Subcutaneous abdominal adipose tissue (tissue), 5 donors: ENCODE results near the gene ASPG.
"Not testable (repeated sequence)": the region's sequence is repeated elsewhere in the genome, so short reads cannot be mapped to it uniquely, and the experiment has no call there.

Experiments used
- H3K27ac ChIP-seq: one replicate; pipeline ENCODE4 v1.7.0; 2013; ENCODE audit warnings: low read depth, mild to moderate bottlenecking, inconsistent platforms, low read length, moderate library complexity
- H3K27me3 ChIP-seq, 5 donors: one replicate each; pipeline ENCODE4 v1.7.0; 2013; ENCODE audit warnings: low read length in 5 of 5, inconsistent platforms in 1 of 5; ENCODE audit not compliant: control insufficient read depth in 5 of 5, insufficient read depth in 4 of 5
- H3K36me3 ChIP-seq, 5 donors: one replicate each; pipeline ENCODE4 v1.7.0; 2013; ENCODE audit warnings: low read length in 5 of 5; ENCODE audit not compliant: control insufficient read depth in 5 of 5, insufficient read depth in 5 of 5
- H3K4me1 ChIP-seq, 5 donors: one replicate each; pipeline ENCODE4 v1.7.0; 2013; ENCODE audit warnings: low read length in 5 of 5, mild to moderate bottlenecking in 3 of 5, moderate library complexity in 1 of 5; ENCODE audit not compliant: control insufficient read depth in 5 of 5, insufficient read depth in 5 of 5
- H3K4me3 ChIP-seq, 5 donors: one replicate each; pipeline ENCODE4 v1.7.0; 2013; ENCODE audit warnings: low read length in 5 of 5, low read depth in 1 of 5
- H3K9ac ChIP-seq, 5 donors: one replicate each; pipeline ENCODE4 v1.7.0; 2013; ENCODE audit warnings: low read length in 5 of 5, mild to moderate bottlenecking in 4 of 5, moderate library complexity in 3 of 5
- H3K9me3 ChIP-seq, 5 donors: one replicate each; pipeline ENCODE4 v1.7.0; 2013; ENCODE audit warnings: low read length in 5 of 5; ENCODE audit not compliant: control insufficient read depth in 5 of 5
- donor health status: healthy.
- donor health status: healthy.
- donor health status: healthy.
- donor health status: healthy.
- donor health status: healthy.

Gene ASPG

DNA sequence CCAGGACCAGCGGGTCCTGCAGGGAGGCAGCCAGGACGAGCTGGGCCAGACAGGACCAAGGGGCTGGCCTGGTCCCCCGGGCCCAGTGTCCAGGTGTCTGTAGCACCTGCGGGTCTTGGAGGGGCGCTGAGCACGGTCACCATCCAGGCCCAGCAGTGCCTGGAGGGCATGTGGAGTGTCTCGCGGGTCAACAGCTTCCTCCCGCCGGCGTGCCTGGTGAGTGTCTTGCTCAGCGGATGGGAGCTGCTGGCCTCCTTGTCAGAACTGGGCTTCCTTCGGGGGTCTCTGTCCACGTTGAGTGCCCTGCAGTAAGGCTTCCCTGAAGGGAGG lies 66.7 kb downstream of the ASPG start:
- H3K9ac ChIP-seq: no peak overlapping the region

DNA sequence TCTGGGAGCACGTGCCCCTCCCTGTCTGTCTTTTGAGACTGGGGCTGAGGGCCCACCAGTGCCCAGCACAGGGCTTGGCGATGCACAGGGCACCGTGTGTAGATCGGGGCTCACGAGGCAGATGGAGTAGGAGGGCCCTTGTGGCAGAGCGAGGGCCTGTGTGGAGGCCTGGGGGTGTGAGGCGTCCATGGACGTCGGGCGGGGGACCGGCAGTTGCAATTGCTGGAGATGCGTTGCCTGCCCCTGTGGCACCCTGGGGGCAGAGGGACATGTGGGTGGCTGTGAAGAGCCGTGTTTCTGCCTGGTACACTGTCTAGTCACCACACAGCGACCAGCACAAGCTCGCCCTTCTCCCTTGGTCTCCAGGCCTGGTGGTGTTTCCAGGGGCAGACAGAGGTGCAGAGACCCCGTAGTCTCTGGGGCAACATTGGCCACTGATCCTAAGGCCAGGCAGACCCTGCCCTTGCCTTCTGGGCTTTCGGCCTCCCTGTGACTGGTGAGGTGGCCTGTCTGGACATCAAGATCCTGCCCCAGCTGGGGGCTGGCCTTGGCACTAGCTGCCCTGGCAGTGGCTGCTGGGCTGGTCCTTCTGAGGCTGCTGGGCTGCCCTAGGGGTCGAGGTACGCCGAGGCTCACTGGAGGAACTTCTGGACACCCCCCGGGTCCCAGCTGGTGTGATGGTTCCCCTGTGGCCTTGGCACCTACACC lies 67.3 kb downstream of the ASPG start:
- H3K4me1 ChIP-seq: peaks cover 0 to 51% (median 30%) of the 10 kb centered on the region in 5 donors
- no peak overlapping the region for H3K9ac ChIP-seq
- H3K9me3 ChIP-seq: no peaks in the 10 kb centered on the region
- H3K27ac ChIP-seq: no peak overlapping the region
- H3K36me3 ChIP-seq: peaks cover 0 to 12% (median 6%) of the 10 kb centered on the region in 5 donors
- H3K27me3 ChIP-seq: peaks cover 2 to 37% (median 3%) of the 10 kb centered on the region in 5 donors
- H3K4me3 ChIP-seq: no peak overlapping the region

More for the DNA sequence above, 66.7 kb downstream of the ASPG start:
- Histone ChIP-seq H3K4me1 (peaks cover 0 to 57% (median 36%) of the 10 kb centered on the region in 5 donors), H3K36me3 (peaks cover 0 to 11% (median 6%) of the 10 kb centered on the region in 5 donors), H3K27me3 (peaks cover 2 to 42% (median 3%) of the 10 kb centered on the region in 5 donors), H3K4me3 (no peak overlapping the region), H3K9me3 (no peaks in the 10 kb centered on the region), H3K27ac (no peak overlapping the region)

DNA sequence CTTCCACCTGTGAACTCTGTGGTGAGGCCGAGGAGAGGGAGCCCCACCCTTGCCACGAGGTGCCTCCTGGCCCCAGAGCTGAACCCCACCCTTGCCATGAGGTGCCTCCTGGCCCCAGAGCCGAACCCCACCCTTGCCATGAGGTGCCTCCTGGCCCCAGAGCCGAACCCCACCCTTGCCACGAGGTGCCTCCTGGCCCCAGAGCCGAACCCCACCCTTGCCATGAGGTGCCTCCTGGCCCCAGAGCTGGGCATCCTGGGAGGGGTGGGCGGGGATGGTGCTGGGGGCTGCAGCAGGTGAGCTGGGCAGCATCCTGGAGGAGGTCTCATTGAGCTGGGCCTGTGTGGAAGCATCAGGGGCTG lies 67.9 kb downstream of the ASPG start:
- not testable (repeated sequence) for H3K4me3 ChIP-seq, H3K9ac ChIP-seq, H3K27ac ChIP-seq, H3K9me3 ChIP-seq
- peaks cover 0 to 45% (median 30%) of the 10 kb centered on the region in 5 donors for H3K4me1 ChIP-seq
- H3K36me3 ChIP-seq: peaks cover 0 to 17% (median 6%) of the 10 kb centered on the region in 5 donors
- peaks cover 2 to 37% (median 3%) of the 10 kb centered on the region in 5 donors for H3K27me3 ChIP-seq

DNA sequence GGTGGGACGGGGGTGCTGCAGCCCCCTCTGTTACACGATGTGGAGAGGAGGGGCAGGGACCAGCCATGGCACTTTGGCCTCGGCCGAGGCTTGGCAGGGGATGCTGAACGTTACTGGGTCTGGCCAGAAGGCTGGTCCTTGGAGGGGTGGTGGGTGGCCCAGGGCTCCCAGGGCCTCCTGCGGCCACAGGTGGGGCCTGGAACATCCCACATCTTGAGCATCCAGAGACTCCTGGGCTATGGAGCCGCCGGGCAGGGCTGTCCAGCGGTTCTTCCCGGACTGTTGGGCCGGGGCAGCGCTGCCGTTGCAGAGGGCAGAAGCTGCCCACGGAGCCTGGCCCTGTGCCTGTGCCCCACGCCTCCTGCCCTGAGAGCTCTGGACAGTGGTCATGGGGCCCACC lies 68.7 kb downstream of the ASPG start:
- Histone ChIP-seq H3K4me3 (no peak overlapping the region), H3K4me1 (peaks cover 0 to 38% (median 24%) of the 10 kb centered on the region in 5 donors), H3K36me3 (peaks cover 0 to 22% (median 6%) of the 10 kb centered on the region in 5 donors)

DNA sequence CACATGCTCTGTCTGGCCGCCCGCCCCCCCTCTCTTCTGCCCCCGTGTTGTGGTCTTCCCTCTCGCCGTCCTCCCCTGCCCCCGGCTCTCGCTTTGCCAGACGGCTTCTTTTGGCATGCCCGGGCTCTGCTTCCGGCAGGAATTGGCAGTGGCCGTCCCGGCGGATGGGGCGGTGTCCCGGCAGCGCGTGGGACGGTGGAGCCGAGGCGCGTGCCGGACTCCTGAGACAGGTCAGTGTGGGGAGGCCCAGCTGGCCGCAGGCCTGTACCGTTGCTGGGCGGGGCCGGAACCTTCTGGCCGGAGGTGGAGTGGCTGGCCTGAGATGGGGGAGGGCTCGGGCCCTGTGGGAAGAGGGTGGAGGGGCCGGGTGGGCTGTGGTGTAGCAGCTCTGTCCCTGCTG lies 70.0 kb downstream of the ASPG start:
- peaks cover 0 to 22% (median 6%) of the 10 kb centered on the region in 5 donors for H3K36me3 ChIP-seq
- no peak overlapping the region for H3K27ac ChIP-seq
- H3K4me1 ChIP-seq: peaks cover 0 to 27% (median 14%) of the 10 kb centered on the region in 5 donors
- H3K4me3 ChIP-seq: no peak overlapping the region
- no peaks in the 10 kb centered on the region for H3K9me3 ChIP-seq
- H3K27me3 ChIP-seq: peaks cover under 1 to 36% (median 4%) of the 10 kb centered on the region in 5 donors
- H3K9ac ChIP-seq: no peak overlapping the region

More for the DNA sequence above, 68.7 kb downstream of the ASPG start:
- Histone ChIP-seq H3K9ac (no peak overlapping the region), H3K27ac (no peak overlapping the region), H3K9me3 (no peaks in the 10 kb centered on the region), H3K27me3 (peaks cover 2 to 37% (median 3%) of the 10 kb centered on the region in 5 donors)

DNA sequence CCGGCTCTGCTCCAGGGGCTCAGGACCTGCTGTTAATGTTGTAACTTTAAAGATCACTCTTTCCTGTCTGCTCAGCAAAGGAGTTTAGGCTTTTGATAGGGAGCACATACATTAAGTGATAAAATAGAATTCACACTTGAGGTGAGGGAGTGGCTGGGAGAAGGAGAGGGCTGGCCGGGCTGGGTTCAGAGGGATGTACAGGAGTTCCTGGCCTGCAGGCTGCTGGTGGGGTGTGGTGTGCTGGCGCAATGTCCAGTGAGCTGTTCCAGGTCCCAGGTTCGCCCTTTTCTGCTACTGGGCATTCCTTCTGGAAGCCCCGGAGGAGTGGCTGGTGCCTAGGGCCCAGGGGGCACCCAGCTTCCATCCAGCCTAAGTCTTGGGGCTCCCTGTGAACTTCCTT lies 70.6 kb downstream of the ASPG start:
- Histone ChIP-seq H3K27ac (no peak overlapping the region), H3K4me3 (no peak overlapping the region)

DNA sequence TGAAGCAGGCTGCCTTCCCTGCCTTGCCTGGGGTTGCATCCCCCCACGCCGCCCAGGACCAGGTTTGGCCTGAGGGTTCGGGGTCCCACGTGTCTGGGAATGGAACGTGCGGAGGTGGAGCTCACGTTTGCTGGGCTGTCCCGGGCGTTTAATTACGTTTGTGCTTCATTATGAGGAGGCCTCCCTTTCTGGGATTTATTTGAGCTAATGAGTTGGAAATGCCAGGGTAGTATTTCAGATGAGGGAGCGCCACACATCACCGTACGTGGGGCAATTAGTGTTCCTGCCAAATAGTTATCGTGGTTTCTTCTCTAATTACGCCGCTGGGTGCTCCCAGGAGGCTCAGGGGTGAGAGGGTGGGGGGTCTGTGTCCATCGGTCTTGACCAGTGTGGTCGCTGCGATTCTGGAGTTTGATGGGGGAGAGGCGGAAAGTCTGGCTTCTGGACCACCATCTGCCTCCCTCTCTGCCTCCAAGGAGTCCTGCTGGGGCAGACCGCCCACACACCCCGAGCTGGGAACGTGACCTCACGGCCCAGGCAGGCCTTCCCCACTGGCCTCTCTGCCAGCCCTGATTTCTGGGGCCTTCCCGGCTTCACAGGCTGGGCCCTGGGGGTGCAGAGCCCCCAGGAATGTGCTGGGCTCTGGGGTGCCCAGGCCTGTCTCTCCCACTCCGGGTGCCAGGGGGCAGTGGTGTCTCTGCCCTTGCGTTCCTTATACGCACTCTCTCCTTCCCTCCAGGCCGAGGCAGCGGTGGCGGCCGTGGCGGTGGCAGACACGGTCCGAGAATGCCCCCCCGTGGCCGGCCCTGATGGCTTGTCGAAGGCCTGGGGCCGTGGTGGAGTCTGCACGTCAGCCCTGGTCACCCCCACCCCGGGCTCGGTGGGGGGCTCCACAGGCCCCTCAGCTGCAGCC lies 71.8 kb downstream of the ASPG start:
- H3K27ac ChIP-seq: no peak overlapping the region
- H3K27me3 ChIP-seq: peaks cover 0 to 30% (median 4%) of the 10 kb centered on the region in 5 donors
- no peak overlapping the region for H3K9ac ChIP-seq
- peaks cover 0 to 21% (median 4%) of the 10 kb centered on the region in 5 donors for H3K36me3 ChIP-seq
- H3K4me1 ChIP-seq: peaks cover 0 to 21% (median 9%) of the 10 kb centered on the region in 5 donors
- H3K4me3 ChIP-seq: no peak overlapping the region
- H3K9me3 ChIP-seq: no peaks in the 10 kb centered on the region

More for the DNA sequence above, 70.6 kb downstream of the ASPG start:
- Histone ChIP-seq H3K36me3 (peaks cover 0 to 22% (median 6%) of the 10 kb centered on the region in 5 donors), H3K9me3 (no peaks in the 10 kb centered on the region), H3K9ac (no peak overlapping the region), H3K4me1 (peaks cover 0 to 21% (median 9%) of the 10 kb centered on the region in 5 donors), H3K27me3 (peaks cover 0 to 30% (median 4%) of the 10 kb centered on the region in 5 donors)

DNA sequence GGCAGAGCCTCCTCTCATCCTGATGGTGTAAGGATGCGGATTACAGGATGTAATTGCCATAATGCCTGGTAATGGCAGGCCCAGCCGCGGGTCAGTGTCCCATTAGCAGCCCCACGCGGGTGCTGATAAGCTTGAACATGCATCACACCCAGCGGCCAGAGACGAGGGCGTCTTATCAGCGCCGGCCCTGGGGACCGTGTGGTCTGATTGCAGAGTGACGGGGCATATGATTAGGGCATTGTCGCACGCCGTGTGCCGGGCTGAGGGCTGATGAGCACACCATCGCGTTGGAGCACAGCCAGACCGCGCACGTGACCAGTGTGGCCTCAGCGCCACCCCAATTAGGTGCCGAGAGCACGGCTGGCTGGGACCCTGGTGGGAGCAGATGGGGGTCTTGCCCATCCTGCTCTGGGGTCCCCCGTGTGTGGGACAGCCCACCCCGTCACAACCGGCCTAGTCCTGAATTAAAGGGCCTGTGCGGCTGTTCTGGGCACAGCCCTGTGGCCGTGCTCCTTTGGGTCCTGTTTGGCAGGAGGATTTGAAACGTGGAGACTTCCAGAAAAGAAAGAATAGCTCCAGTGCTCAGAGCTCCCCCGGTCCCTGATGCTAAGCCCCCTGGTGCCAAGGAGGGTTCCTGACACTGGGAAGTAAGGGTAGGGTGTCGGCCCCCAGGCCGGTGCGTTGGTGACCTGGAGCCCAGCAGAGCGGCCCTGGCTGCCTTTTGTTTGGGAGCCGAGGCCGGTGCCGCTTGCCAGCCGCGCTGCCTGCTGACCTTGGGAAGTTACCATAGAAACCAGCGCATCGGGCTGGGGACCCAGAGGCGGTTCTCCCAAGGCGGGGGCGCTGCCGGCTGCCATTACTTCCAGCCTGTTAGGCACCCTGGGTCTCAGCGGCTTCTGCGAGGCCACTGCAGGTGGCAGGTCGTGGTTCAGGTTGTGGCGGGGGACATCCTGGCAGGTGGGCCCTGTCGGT lies 73.6 kb downstream of the ASPG start:
- Histone ChIP-seq H3K36me3 (peaks cover 0 to 12% (median 0%) of the 10 kb centered on the region in 5 donors), H3K4me1 (peaks cover 0 to 19% (median 9%) of the 10 kb centered on the region in 5 donors), H3K9ac (no peak overlapping the region), H3K27ac (no peak overlapping the region), H3K4me3 (no peak overlapping the region), H3K9me3 (no peaks in the 10 kb centered on the region), H3K27me3 (peaks cover 0 to 23% (median 4%) of the 10 kb centered on the region in 5 donors)

DNA sequence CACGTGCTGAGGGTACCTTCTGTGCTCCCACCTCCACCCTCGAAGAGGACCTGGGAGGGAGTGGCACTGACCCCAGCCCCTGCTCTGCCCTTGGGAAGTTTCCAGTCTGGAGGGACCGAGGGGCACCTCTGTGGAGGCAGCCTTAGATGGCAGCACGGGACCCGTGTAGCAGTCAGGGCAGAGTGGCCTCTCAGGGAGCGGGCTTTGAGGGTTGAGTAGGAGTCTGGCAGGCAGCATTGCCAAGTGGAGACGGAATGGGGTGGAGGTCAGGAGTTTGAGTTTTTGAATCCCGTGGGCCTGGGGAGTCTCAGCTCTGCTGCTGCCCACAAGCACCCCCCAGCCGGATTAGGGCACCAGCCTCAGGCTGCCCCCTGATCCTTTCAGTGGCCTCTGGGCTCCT lies 74.5 kb downstream of the ASPG start:
- H3K27ac ChIP-seq: no peak overlapping the region

More for the DNA sequence above, 74.5 kb downstream of the ASPG start:
- no peak overlapping the region for H3K4me3 ChIP-seq
- H3K36me3 ChIP-seq: peaks cover 0 to 12% (median 0%) of the 10 kb centered on the region in 5 donors
- H3K9me3 ChIP-seq: no peaks in the 10 kb centered on the region
- H3K4me1 ChIP-seq: peaks cover 0 to 14% (median 9%) of the 10 kb centered on the region in 5 donors
- peaks cover 0 to 16% (median 4%) of the 10 kb centered on the region in 5 donors for H3K27me3 ChIP-seq
- no peak overlapping the region for H3K9ac ChIP-seq
